ENCODE measurements around the gene AIP. TPM values are rescaled to one million over a fixed set of nuclear protein-coding genes. Genes with fewer than 3 reads are reported as not detected.
"Not testable (repeated sequence)": the region's sequence is repeated elsewhere in the genome, so short reads cannot be mapped to it uniquely, and the experiment has no call there.

Gene AIP
- total RNA-seq, 2 experiments from 2014 or later, result 115 to 117 TPM

GRCh38 chr11:67482275-67482826 lies 475 bp upstream of the AIP start:
- DNase-seq (peak in 2 of 14 experiments; percentile 4 to 20), ATAC-seq (ENCODE audit: poor library complexity) (peak; percentile 5)
- Mint-ChIP-seq H3K27ac (peak overlapping the region; percentile 95), H3K4me1 (ENCODE audit: low read depth) (peaks cover 48% of the 10 kb centered on the region), H3K27me3 (no peaks in the 10 kb centered on the region), H3K4me3 (peak overlapping the region; percentile 91), H3K9me3 (no peaks in the 10 kb centered on the region), H3K36me3 (ENCODE audit: low read depth) (peaks cover 35% of the 10 kb centered on the region)
- ChIA-PET CTCF (interaction anchor here (0.7 to 1.9 kb wide), 4 partner anchors 14 to 81 kb away, joined by 4 to 8 read pairs (median 6); partner anchors contain the start of genes PPP1CA and TMEM134), POLR2A (interaction anchor here (0.7 to 5.5 kb wide), 28 partner anchors 9 to 242 kb away, joined by 3 to 110 read pairs (median 6); partner anchors contain the start of genes ANKRD13D, CLCF1, PITPNM1 and POLD4)
- Histone ChIP-seq H3K4me3 (ENCODE audit: low read length) (peak overlapping the region; percentile 80), H3K27me3 (ENCODE audit: control insufficient read depth in 1 of 2, insufficient read depth in 2 of 2, low read length in 2 of 2) (no peaks in the 10 kb centered on the region), H3K27ac (ENCODE audit: low read depth in 1 of 2, low read length in 2 of 2) (peak overlapping the region; percentile 90), H3K9me3 (ENCODE audit: control insufficient read depth in 1 of 2, insufficient read depth in 1 of 2, low read length in 2 of 2) (no peaks in the 10 kb centered on the region), H3K36me3 (ENCODE audit: insufficient read depth, low read length) (peaks cover 8% of the 10 kb centered on the region), H3K4me1 (ENCODE audit: insufficient read depth, low read length) (peaks cover 55% of the 10 kb centered on the region)
- TF ChIP-seq CTCF (IDR thresholded peaks at IDR 0.05), result no peak
- intact Hi-C loops (cut with DNase I, micrococcal nuclease), result loop anchor here (1.0 to 10.0 kb wide), 3 partner anchors 13 to 198 kb away; partner anchors contain the start of genes ANKRD13D (in 1 of the 2), CARNS1 (in 1 of the 2) and TMEM134 (in 1 of the 2)

- Mint-ChIP-seq H3K4me1 (ENCODE audit: low read depth) (peaks cover 64% of the 10 kb centered on the region), H3K27me3 (no peaks in the 10 kb centered on the region), H3K4me3 (peak overlapping the region; percentile 91), H3K36me3 (ENCODE audit: low read depth) (peaks cover 52% of the 10 kb centered on the region), H3K9me3 (no peaks in the 10 kb centered on the region), H3K27ac (peak overlapping the region; percentile 95)
- peaks cover 72% of the 10 kb centered on the region for H3K4me1 ChIP-seq (ENCODE audit: insufficient read depth, low read length)
- ChIA-PET CTCF (interaction anchor here (0.9 to 1.9 kb wide), 4 partner anchors 15 to 95 kb away, joined by 3 to 8 read pairs (median 3); partner anchors contain the start of genes PITPNM1, PPP1CA and TMEM134), POLR2A (interaction anchor here (0.6 to 5.5 kb wide), 26 partner anchors 9 to 213 kb away, joined by 3 to 110 read pairs (median 7); partner anchors contain the start of genes PITPNM1, POLD4, PPP1CA and PTPRCAP)
- DNase-seq (peak in 8 of 14 experiments; percentile 34 to 90 (median 57)), ATAC-seq (ENCODE audit: poor library complexity) (peak; percentile 52)
- intact Hi-C loops (cut with DNase I, micrococcal nuclease), result loop anchor here (1.0 to 10.0 kb wide), 6 partner anchors 15 to 199 kb away; partner anchors contain the start of genes ANKRD13D (in 1 of the 2), CARNS1 (in 1 of the 2), PTPRCAP (in 1 of the 2) and TMEM134 (in 1 of the 2)
- peak overlapping the region; percentile 80 for H3K4me3 ChIP-seq (ENCODE audit: low read length)
- H3K36me3 ChIP-seq (ENCODE audit: insufficient read depth, low read length), result peaks cover 22% of the 10 kb centered on the region
- TF ChIP-seq CTCF (IDR thresholded peaks at IDR 0.05), result no peak
- no peaks in the 10 kb centered on the region for H3K9me3 ChIP-seq (ENCODE audit: control insufficient read depth in 1 of 2, insufficient read depth in 1 of 2, low read length in 2 of 2)
- peak overlapping the region; percentile 90 for H3K27ac ChIP-seq (ENCODE audit: low read depth in 1 of 2, low read length in 2 of 2)
- no peaks in the 10 kb centered on the region for H3K27me3 ChIP-seq (ENCODE audit: control insufficient read depth in 1 of 2, insufficient read depth in 2 of 2, low read length in 2 of 2)
Measured at GRCh38 chr11:67483831-67484665, 1.2 kb downstream of the AIP start.

- intact Hi-C loops (cut with DNase I, micrococcal nuclease), result loop anchor here in 1 of 2 experiments (1.0 to 10.0 kb wide), 4 partner anchors 16 to 200 kb away; partner anchors contain the start of genes ANKRD13D, CARNS1, PTPRCAP and TMEM134
- peak overlapping the region; percentile 95 for H3K27ac Mint-ChIP-seq
- no peaks in the 10 kb centered on the region for H3K9me3 ChIP-seq (ENCODE audit: control insufficient read depth in 1 of 2, insufficient read depth in 1 of 2, low read length in 2 of 2)
- peak overlapping the region; percentile 90 for H3K27ac ChIP-seq (ENCODE audit: low read depth in 1 of 2, low read length in 2 of 2)
- TF ChIP-seq CTCF (IDR thresholded peaks at IDR 0.05), result no peak
- H3K36me3 Mint-ChIP-seq (ENCODE audit: low read depth), result peaks cover 58% of the 10 kb centered on the region
- no peaks in the 10 kb centered on the region for H3K9me3 Mint-ChIP-seq
- H3K4me3 Mint-ChIP-seq, result peak overlapping the region; percentile 91
- peak; percentile 4 for ATAC-seq (ENCODE audit: poor library complexity)
- H3K4me1 Mint-ChIP-seq (ENCODE audit: low read depth), result peaks cover 70% of the 10 kb centered on the region
- H3K4me3 ChIP-seq (ENCODE audit: low read length), result peak overlapping the region; percentile 80
- H3K27me3 Mint-ChIP-seq, result no peaks in the 10 kb centered on the region
- POLR2A ChIA-PET, result interaction anchor here (0.6 to 5.5 kb wide), 16 partner anchors 11 to 133 kb away, joined by 3 to 110 read pairs (median 10); partner anchors contain the start of genes CDK2AP2, PITPNM1, PPP1CA and PTPRCAP
- no peaks in the 10 kb centered on the region for H3K27me3 ChIP-seq (ENCODE audit: control insufficient read depth in 1 of 2, insufficient read depth in 2 of 2, low read length in 2 of 2)
- H3K36me3 ChIP-seq (ENCODE audit: insufficient read depth, low read length), result peaks cover 30% of the 10 kb centered on the region
- peaks cover 78% of the 10 kb centered on the region for H3K4me1 ChIP-seq (ENCODE audit: insufficient read depth, low read length)
- CTCF ChIA-PET, result interaction anchor here (0.9 to 1.4 kb wide), 2 partner anchors 16 to 21 kb away, joined by 3 read pairs; partner anchors contain the start of genes PITPNM1 and TMEM134
- peak in 11 of 14 experiments; percentile 32 to 82 (median 56) for DNase-seq
Measured at GRCh38 chr11:67484847-67485311, 2.1 kb downstream of the AIP start.

- not testable (repeated sequence) for H3K9me3 Mint-ChIP-seq; ATAC-seq (ENCODE audit: poor library complexity)
- peaks cover 84% of the 10 kb centered on the region for H3K4me1 ChIP-seq (ENCODE audit: insufficient read depth, low read length)
Measured at GRCh38 chr11:67485873-67486361, 3.1 kb downstream of the AIP start.

More at GRCh38 chr11:67485873-67486361, 3.1 kb downstream of the AIP start:
- Histone ChIP-seq H3K36me3 (ENCODE audit: insufficient read depth, low read length) (peaks cover 40% of the 10 kb centered on the region), H3K27ac (ENCODE audit: low read depth in 1 of 2, low read length in 2 of 2) (peak overlapping the region; percentile 44 to 58)
- H3K27ac Mint-ChIP-seq, result peak overlapping the region; percentile 95
- peaks cover 68% of the 10 kb centered on the region for H3K36me3 Mint-ChIP-seq (ENCODE audit: low read depth)
- H3K4me1 Mint-ChIP-seq (ENCODE audit: low read depth), result peaks cover 71% of the 10 kb centered on the region
- ChIA-PET CTCF (interaction anchor here (0.6 to 1.4 kb wide), 4 partner anchors 20 to 146 kb away, joined by 3 to 4 read pairs (median 3); partner anchors contain the start of gene PITPNM1), POLR2A (interaction anchor here (0.6 to 5.5 kb wide), 11 partner anchors 12 to 135 kb away, joined by 3 to 102 read pairs (median 9); partner anchors contain the start of genes CDK2AP2, PITPNM1, PPP1CA and PTPRCAP)
- H3K4me3 Mint-ChIP-seq, result peak overlapping the region; percentile 83
- not testable (repeated sequence) for H3K27me3 Mint-ChIP-seq; H3K27me3 ChIP-seq (ENCODE audit: control insufficient read depth in 1 of 2, insufficient read depth in 2 of 2, low read length in 2 of 2); H3K9me3 ChIP-seq (ENCODE audit: control insufficient read depth in 1 of 2, insufficient read depth in 1 of 2, low read length in 2 of 2); H3K4me3 ChIP-seq (ENCODE audit: low read length)
- DNase-seq, result peak in 10 of 14 experiments; percentile 20 to 91 (median 42)
- intact Hi-C loops (cut with DNase I, micrococcal nuclease), result loop anchor here in 1 of 2 experiments (10.0 kb wide), 1 partner anchor 201 kb away; the partner anchor contains the start of gene ANKRD13D
